Muscle of back (tissue), 13 donors: ENCODE results near the gene HMHB1. TPM values are rescaled to one million over a fixed set of nuclear protein-coding genes. Genes with fewer than 3 reads are reported as not detected.

Source experiments
- DNase-seq, 3 donors: peaks; one replicate each; pipeline versions ENCODE4 v3.0.0 to v3.0.0-alpha.2; 2013
- long read RNA-seq, 9 donors: transcript quantifications; one replicate each; lab custom pipeline, GENCODE V29; 2026
- polyA plus RNA-seq, 10 donors: library from polyadenylated mRNA; unstranded; fragments of 120-200 nt; gene quantifications; one replicate each; pipeline ENCODE4 v1.2.1, GENCODE V29; 2013; ENCODE audit not compliant: insufficient read length in 10 of 10

The HMHB1 gene
- under 1 TPM in 2 of 10 donors, not detected in 8; 0.56 to 0.60 TPM for polyA plus RNA-seq
- long read RNA-seq, donor 1, result 0 reads
- long read RNA-seq, donor 2, result 0 reads
- long read RNA-seq, donor 3, result 0 reads
- long read RNA-seq, donor 4, result 0 reads
- long read RNA-seq, donor 5, result 0 reads
- long read RNA-seq, donor 6, result 0 reads
- long read RNA-seq, donor 7, result 0 reads
- long read RNA-seq, donor 8, result 0 reads
- long read RNA-seq, donor 9, result 0 reads

- peak in 1 of 3 donors; percentile 31 for DNase-seq
These were observed at the start of gene HMHB1 for GRCh38 chr5:143812085-143812705. HMHB1 (plus strand) TSS chr5:143812161.

- DNase-seq, result no peak
These were observed 49.2 kb upstream of the HMHB1 start for GRCh38 chr5:143762636-143763220.

- no peak for DNase-seq
These were observed 44.8 kb upstream of the HMHB1 start for GRCh38 chr5:143767162-143767561.

- no peak for DNase-seq
These were observed 42.8 kb upstream of the HMHB1 start for GRCh38 chr5:143769026-143769786.

GRCh38 chr5:143770450-143770849, 41.5 kb upstream of the HMHB1 start:
- no peak for DNase-seq

GRCh38 chr5:143771189-143771588, 40.8 kb upstream of the HMHB1 start:
- peak in 1 of 3 donors; percentile 60 for DNase-seq

- no peak for DNase-seq
These were observed 40.4 kb upstream of the HMHB1 start for GRCh38 chr5:143771602-143772001.

GRCh38 chr5:143772621-143773020, 39.3 kb upstream of the HMHB1 start:
- DNase-seq, result no peak

GRCh38 chr5:143775258-143775657, 36.7 kb upstream of the HMHB1 start:
- DNase-seq, result no peak

GRCh38 chr5:143776951-143777350, 35.0 kb upstream of the HMHB1 start:
- DNase-seq, result no peak

- no peak for DNase-seq
These were observed 32.5 kb upstream of the HMHB1 start for GRCh38 chr5:143779506-143779905.

GRCh38 chr5:143781993-143782520, 29.9 kb upstream of the HMHB1 start:
- DNase-seq, result no peak

GRCh38 chr5:143782588-143783386, 29.2 kb upstream of the HMHB1 start:
- DNase-seq, result no peak

GRCh38 chr5:143788401-143788800, 23.6 kb upstream of the HMHB1 start:
- DNase-seq, result no peak

- DNase-seq, result no peak
These were observed 21.4 kb upstream of the HMHB1 start for GRCh38 chr5:143790457-143791112.

- peak in 2 of 3 donors; percentile 38 to 69 for DNase-seq
These were observed 19.9 kb upstream of the HMHB1 start for GRCh38 chr5:143791848-143792731.

GRCh38 chr5:143793249-143793648, 18.7 kb upstream of the HMHB1 start:
- no peak for DNase-seq

GRCh38 chr5:143796125-143796524, 15.8 kb upstream of the HMHB1 start:
- peak in 1 of 3 donors; percentile 60 for DNase-seq

GRCh38 chr5:143796753-143797152, 15.2 kb upstream of the HMHB1 start:
- DNase-seq, result no peak

- peak in 1 of 3 donors; percentile 74 for DNase-seq
These were observed 11.2 kb upstream of the HMHB1 start for GRCh38 chr5:143800715-143801114.
